GM15510 (cell line): ENCODE results near the gene TRIM23.

Source experiments
- POLR2A ChIP-seq: IDR thresholded peaks from 3 replicates; pipeline ENCODE4 v1.6.1; 2011; ENCODE audit warnings: borderline replicate concordance; ENCODE audit not compliant: insufficient read length; ENCODE audit errors: extremely low read depth

Gene TRIM23

GRCh38 chr5:65611524-65611923 lies 12.6 kb downstream of the TRIM23 start:
- TF ChIP-seq POLR2A: no peak

GRCh38 chr5:65588694-65589093 lies 35.4 kb downstream of the TRIM23 start:
- TF ChIP-seq POLR2A: no peak

GRCh38 chr5:65577141-65577540 lies 47.0 kb downstream of the TRIM23 start:
- no peak for TF ChIP-seq POLR2A

- TF ChIP-seq POLR2A: no peak
Measured at GRCh38 chr5:65570598-65571226, 53.4 kb downstream of the TRIM23 start.

DNA sequence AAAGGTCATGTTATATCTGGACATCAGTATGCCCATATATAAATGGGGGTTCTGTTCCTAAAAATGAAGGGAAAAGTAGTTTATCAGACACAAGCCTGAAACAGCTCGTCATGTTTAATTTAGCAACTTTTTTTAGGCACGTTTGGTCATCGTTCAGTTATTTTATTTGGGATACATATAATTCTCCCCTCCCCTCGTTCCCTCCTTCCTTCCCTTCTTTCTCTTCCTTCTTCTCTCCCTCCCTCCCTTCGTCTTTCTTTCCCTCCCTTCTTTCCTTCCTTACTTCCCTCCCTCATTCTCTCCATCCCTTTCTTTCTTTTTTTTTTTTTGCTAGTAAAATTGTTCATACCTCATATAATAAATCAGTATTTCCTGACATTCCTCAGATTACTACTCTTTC lies 57.6 kb downstream of the TRIM23 start:
- TF ChIP-seq POLR2A: no peak

DNA sequence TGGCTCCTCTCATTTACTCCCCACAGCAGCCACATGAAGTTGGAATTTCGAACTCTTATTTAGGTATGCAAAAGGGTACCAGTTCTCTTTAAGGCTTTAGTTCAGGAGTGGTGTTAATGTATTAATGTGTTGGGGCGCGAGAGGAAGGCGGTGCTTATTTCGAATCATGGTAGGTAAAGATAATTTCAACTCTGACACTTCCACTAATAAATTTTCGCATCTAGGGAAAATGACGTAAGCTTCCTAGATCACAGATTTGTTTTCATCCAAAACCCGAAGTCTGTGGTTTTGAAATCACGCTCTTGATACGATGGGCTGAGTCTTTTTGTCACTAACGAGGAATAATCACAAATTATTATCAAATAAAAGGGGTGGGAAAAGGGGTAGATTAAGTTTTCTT lies 60.4 kb downstream of the TRIM23 start:
- no peak for TF ChIP-seq POLR2A

- TF ChIP-seq POLR2A: peak; percentile 88
Measured at GRCh38 chr5:65562731-65563701, 61.1 kb downstream of the TRIM23 start, which contains the start of the genes CENPK and PPWD1. Gene CENPK, minus strand, starts transcription at chr5:65563168. Its CDS starts 8,261 bp downstream, at chr5:65554907. Gene PPWD1, plus strand, starts transcription at chr5:65563296. Its CDS starts 15 bp downstream, at chr5:65563311.

GRCh38 chr5:65556718-65557117 lies 67.4 kb downstream of the TRIM23 start:
- TF ChIP-seq POLR2A: no peak

DNA sequence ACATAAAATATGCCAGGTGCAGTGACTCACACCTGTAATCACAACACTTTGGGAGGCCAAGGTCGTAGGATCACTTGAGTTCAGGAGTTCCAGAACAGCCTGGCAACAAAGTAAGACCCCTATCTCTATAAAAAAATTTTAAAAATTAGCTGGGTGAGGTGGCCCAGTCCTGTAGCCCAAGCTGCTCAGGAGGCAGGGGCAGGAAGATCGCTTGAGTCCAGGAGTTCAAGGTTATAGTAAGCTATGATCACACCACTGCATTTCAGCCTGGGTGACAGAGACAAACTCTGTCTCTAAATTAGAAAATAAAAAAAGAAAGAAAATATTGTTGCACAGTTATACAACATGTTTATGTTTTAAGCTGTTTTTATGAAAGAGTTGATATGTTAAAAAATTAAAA lies 68.0 kb downstream of the TRIM23 start:
- no peak for TF ChIP-seq POLR2A

DNA sequence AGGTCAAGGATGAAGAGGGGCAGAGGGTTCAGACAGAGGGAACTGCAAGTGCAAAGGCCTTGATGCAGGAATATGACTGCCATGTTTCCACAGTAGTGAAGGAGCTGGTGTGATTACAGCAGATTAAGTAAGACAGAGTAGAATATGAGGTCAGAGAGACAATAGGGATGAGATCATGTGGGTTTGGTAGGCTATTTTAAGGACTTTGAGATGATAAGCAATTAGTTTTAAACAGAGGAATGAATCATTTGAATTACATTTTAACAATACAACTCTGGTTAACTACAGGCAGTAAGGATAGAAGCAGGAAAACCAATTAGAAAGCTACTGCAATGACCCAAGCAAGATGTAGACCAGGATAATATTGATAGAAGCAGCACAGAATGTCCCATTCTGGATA lies 68.8 kb downstream of the TRIM23 start:
- TF ChIP-seq POLR2A: no peak

DNA sequence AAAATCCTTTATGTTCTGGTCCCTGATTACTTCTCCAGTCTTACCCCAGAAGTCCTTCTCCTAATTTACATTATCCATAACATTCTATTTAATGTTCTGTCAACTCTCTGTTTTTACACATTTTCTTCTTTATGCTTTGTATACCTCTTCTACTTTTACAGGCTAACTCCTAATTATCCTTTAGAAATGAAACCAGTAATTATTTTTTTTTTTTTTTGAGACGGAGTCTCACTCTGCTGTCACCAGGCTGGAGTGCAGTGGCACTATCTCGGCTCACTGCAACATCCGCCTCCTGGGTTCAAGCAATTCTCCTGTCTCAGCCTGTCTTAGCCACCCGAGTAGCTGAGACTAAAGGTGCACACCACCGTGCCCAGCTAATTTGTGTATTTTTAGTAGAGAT lies 70.2 kb downstream of the TRIM23 start:
- TF ChIP-seq POLR2A: no peak

DNA sequence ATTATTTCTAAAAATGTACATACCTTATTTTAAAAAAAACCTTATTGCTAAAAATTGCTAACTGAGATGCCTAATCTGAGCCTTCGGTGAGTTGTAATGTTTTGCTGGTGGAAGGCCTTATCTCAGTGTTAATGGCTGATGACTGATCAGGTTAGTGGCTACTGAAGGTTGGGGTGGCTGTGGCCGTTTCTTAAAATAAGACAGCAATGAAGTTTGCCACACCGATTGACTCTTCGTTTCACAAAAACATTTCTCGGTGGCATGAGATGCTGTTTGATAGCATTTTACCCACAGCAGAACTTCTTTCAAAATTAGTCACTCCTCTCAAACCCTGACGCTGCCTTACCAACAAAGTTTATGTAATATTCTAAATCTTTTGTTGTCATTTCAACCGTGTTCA lies 75.9 kb downstream of the TRIM23 start:
- no peak for TF ChIP-seq POLR2A

- TF ChIP-seq POLR2A: no peak
Measured at GRCh38 chr5:65546141-65546540, 78.0 kb downstream of the TRIM23 start.

GRCh38 chr5:65544473-65544872 lies 79.7 kb downstream of the TRIM23 start:
- no peak for TF ChIP-seq POLR2A

DNA sequence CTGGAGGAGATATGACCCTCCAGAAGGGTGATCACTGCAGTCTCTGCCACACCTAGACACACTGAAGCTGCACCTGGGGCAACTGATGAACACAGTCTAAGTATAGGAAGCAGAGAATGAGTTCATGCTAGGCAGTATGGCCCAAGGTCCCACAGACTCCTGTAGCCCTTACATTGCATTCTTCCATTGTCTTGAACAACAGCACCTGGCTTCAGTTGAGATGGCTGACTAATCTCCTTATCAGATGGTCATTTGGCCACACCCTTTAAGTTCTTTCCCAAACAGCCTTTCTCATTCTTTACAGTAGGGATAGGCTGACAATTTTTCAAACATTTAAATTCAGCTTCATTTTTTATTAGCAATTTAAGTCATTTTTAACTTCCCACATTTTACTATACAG lies 84.3 kb downstream of the TRIM23 start:
- TF ChIP-seq POLR2A: no peak
